K562 (cell line): ENCODE measurements around the gene PLEKHG3. TPM values are rescaled to one million over a fixed set of nuclear protein-coding genes. Genes with fewer than 3 reads are reported as not detected.

Experiments
- ATAC-seq: fragments of 200-7000 bp; cut with Tn5 transposase; 3 replicates; pipeline ENCODE4 v1.9.1; 2020; ENCODE audit warnings: moderate library complexity
- BruUV-seq: library from RNA; stranded (reverse); fragments of 400-500 nt; replicated peaks from 2 replicates; lab custom pipeline; 2021; lab: Mats Ljungman, UMichigan
- CTCF ChIA-PET: fragments of 300-600 bp; formaldehyde crosslinking; extraction: SDS; loops from one replicate; lab custom pipeline; 2021; ENCODE audit warnings: low intra/inter-chr PET ratio; lab: Yijun Ruan, JAX
- POLR2A ChIA-PET: fragments of 300-600, 350-650 bp; sonication (Branson Sonifier 250); formaldehyde crosslinking; extraction: SDS; loops from one replicate; lab custom pipeline; 2021; ENCODE audit warnings: antibody characterized with exemption, inconsistent platforms; lab: Yijun Ruan, JAX
- DNase-seq, 4 experiments: peaks; one replicate each; pipeline versions ENCODE4 v3.0.0 to v3.0.0-alpha.2; 2011 to 2018; ENCODE audit warnings: low spot score in 3 of 4, mixed read lengths in 3 of 4; ENCODE audit errors: extremely low read depth in 1 of 4
- FAIRE-seq: peaks from 2 replicates; lab custom pipeline; 2011; peaks lifted over from hg19 to GRCh38; lab: Jason Lieb, UNC
- H2AFZ ChIP-seq: 2 replicates; pipeline ENCODE4 v1.6.0; 2011; ENCODE audit warnings: low read depth, low read length, control low read depth, inconsistent platforms
- H3K27ac ChIP-seq: fragments of 200-600 bp; 3 replicates; pipeline ENCODE4 v1.8.0; 2011; ENCODE audit warnings: low read depth, mild to moderate bottlenecking, control low read depth, inconsistent platforms, low read length, moderate library complexity, mixed read lengths; ENCODE audit errors: extremely low read depth
- H3K27me3 ChIP-seq, 2 experiments: fragments of 300-600 bp in 1 of 2; 2 replicates in 1 of 2; 3 replicates in 1 of 2; pipeline versions ENCODE4 v1.6.0 to v1.8.0; 2011; ENCODE audit warnings: inconsistent platforms in 2 of 2, low read length in 2 of 2, mild to moderate bottlenecking in 1 of 2, mixed read lengths in 1 of 2, moderate library complexity in 1 of 2; ENCODE audit not compliant: control insufficient read depth in 2 of 2, insufficient read depth in 2 of 2
- H3K36me3 ChIP-seq: fragments of 300-600 bp; 3 replicates; pipeline ENCODE4 v1.8.0; 2011; ENCODE audit warnings: mild to moderate bottlenecking, low read length, inconsistent platforms; ENCODE audit not compliant: control insufficient read depth, insufficient read depth
- H3K4me1 ChIP-seq, 2 experiments: fragments of 200-600 bp in 1 of 2; replicated peaks in 1 of 2; 2 replicates in 1 of 2; 3 replicates in 1 of 2; pipeline versions ENCODE4 v1.5.1 to v1.8.0; 2011; ENCODE audit warnings: inconsistent platforms in 2 of 2, low read length in 2 of 2, mild to moderate bottlenecking in 1 of 2, mixed read lengths in 1 of 2, moderate library complexity in 1 of 2; ENCODE audit not compliant: control insufficient read depth in 2 of 2, insufficient read depth in 2 of 2
- H3K4me2 ChIP-seq: 2 replicates; pipeline ENCODE4 v1.6.1; 2011; ENCODE audit warnings: low read length, control low read depth, inconsistent platforms, mixed read lengths; ENCODE audit not compliant: insufficient read depth
- H3K4me3 ChIP-seq: fragments of 200-600 bp; sonication (generic), shearing (Covaris generic); 2 replicates; pipeline ENCODE4 v1.5.1; 2016; ENCODE audit warnings: control low read depth, inconsistent platforms
- H3K79me2 ChIP-seq: fragments of 200-600 bp; 3 replicates; pipeline ENCODE4 v1.8.0; 2011; ENCODE audit warnings: low read length, inconsistent platforms; ENCODE audit not compliant: control insufficient read depth, insufficient read depth
- H3K9ac ChIP-seq, 2 experiments: 2 replicates each; pipeline versions ENCODE4 v1.6.0 to v1.6.1; 2011; ENCODE audit warnings: low read depth in 2 of 2, low read length in 2 of 2, control low read depth in 1 of 2, inconsistent platforms in 1 of 2, mild to moderate bottlenecking in 1 of 2, mixed read lengths in 1 of 2; ENCODE audit not compliant: insufficient read depth in 1 of 2
- H3K9me1 ChIP-seq: one replicate; pipeline ENCODE4 v1.6.0; 2011; ENCODE audit warnings: inconsistent platforms, mild to moderate bottlenecking, low read length, moderate library complexity; ENCODE audit not compliant: control insufficient read depth, insufficient read depth
- H3K9me3 ChIP-seq: replicated peaks from 2 replicates; pipeline ENCODE4 v1.5.1; 2011; ENCODE audit warnings: low read depth, low read length, inconsistent platforms; ENCODE audit not compliant: control insufficient read depth, insufficient read depth
- H4K20me1 ChIP-seq: replicated peaks from 2 replicates; pipeline ENCODE4 v1.6.1; 2011; ENCODE audit warnings: low read length, inconsistent platforms, mixed read lengths; ENCODE audit not compliant: control insufficient read depth, insufficient read depth
- CTCF ChIP-seq, 3 experiments: IDR thresholded peaks in 2 of 3; conservative IDR thresholded peaks in 1 of 3; 2 replicates each; pipeline ENCODE4 v1.5.1; 2011 to 2012; ENCODE audit warnings: low read length in 3 of 3, mild to moderate bottlenecking in 3 of 3, control low read depth in 2 of 3, improper control_type of control experiment in 1 of 3, inconsistent platforms in 1 of 3, low read depth in 1 of 3, mixed read lengths in 1 of 3, moderate library complexity in 1 of 3; ENCODE audit not compliant: insufficient read depth in 2 of 3
- CTCFL ChIP-seq: IDR thresholded peaks from 2 replicates; pipeline ENCODE4 v1.6.1; 2011; ENCODE audit warnings: borderline replicate concordance, low read depth, mild to moderate bottlenecking, moderate library complexity, low read length; ENCODE audit not compliant: insufficient read depth, poor library complexity, severe bottlenecking
- JUNB ChIP-seq: fragments of 450-650 bp; formaldehyde crosslinking; conservative IDR thresholded peaks from 2 replicates; pipeline ENCODE4 v1.4.0; 2020; ENCODE audit warnings: mild to moderate bottlenecking
- RAD21 ChIP-seq, 2 experiments: fragments of 250-450 bp in 1 of 2; fragments of 450-650 bp in 1 of 2; sonication (Bioruptor Pico) in 1 of 2; formaldehyde crosslinking in 1 of 2; IDR thresholded peaks in 1 of 2; conservative IDR thresholded peaks in 1 of 2; 2 replicates each; pipeline versions ENCODE4 v1.4.0 to v1.8.0; 2020 to 2022; ENCODE audit warnings: mild to moderate bottlenecking in 2 of 2, moderate library complexity in 1 of 2
- SMC3 ChIP-seq: conservative IDR thresholded peaks from 2 replicates; pipeline ENCODE4 v1.6.1; 2011; ENCODE audit warnings: low read depth, low read length, improper control_type of control experiment; ENCODE audit not compliant: insufficient read depth
- SNRNP70 ChIP-seq: fragments of 200-400 bp; formaldehyde crosslinking; optimal IDR thresholded peaks from 2 replicates; pipeline ENCODE3; 2017; ENCODE audit warnings: low read depth, low read length
- ZNF217 ChIP-seq: sonication (generic); formaldehyde crosslinking; IDR thresholded peaks from 2 replicates; pipeline ENCODE4 v1.8.0; 2022; ENCODE audit warnings: mild to moderate bottlenecking, missing genetic modification reagents
- WGBS: fragments of 100-300 bp; shearing (Covaris generic); methylation state at CpG from one replicate; pipeline ENCODE4 v1.1.6; 2016; ENCODE audit warnings: low coverage, mixed read lengths; ENCODE audit not compliant: insufficient coverage; ENCODE audit errors: missing lambda C conversion rate; 5-methylcytosine and 5-hydroxymethylcytosine counted together
- in situ Hi-C: fragments of 300-500 bp; cut with MboI; formaldehyde crosslinking; loops from 4 replicates; pipeline ENCODE4 v1.15.0; 2018; ENCODE audit warnings: inconsistent platforms, mixed read lengths
- intact Hi-C: fragments of 100-400 bp; cut with micrococcal nuclease; formaldehyde crosslinking; loops from 2 replicates; pipeline ENCODE4 v1.14.2; 2022
- polyA plus RNA-seq, 8 experiments: library from polyadenylated mRNA; depleted of rRNA in 4 of 8; stranded (reverse) in 5 of 8; unstranded in 3 of 8; fragments of >200 nt; fragmentation: Nextera tagmentation in 2 of 8; fragmentation: Illumina TruSeq in 1 of 8; extraction: Ambion mirVana in 2 of 8; extraction: Trizol in 1 of 8; gene quantifications; 2 replicates each; pipeline versions ENCODE4 v1.2.1 to v1.2.3, GENCODE V29; 2011 to 2014; ENCODE audit warnings: inconsistent platforms in 1 of 8, missing spikeins in 1 of 8
- total RNA-seq, 7 experiments: library from RNA; depleted of rRNA in 6 of 7; stranded (reverse); fragments of >200 nt in 6 of 7; fragmentation: Illumina TruSeq in 2 of 7; extraction: Trizol in 2 of 7; gene quantifications; 2 replicates each; pipeline versions ENCODE4 v1.2.1 to v1.2.3, GENCODE V29; 2011 to 2021; ENCODE audit warnings: low replicate concordance in 1 of 7

The PLEKHG3 gene
- total and polyA plus RNA-seq, 9 of the 15 experiments (the other 6 are each of a cell fraction or from before 2014, with no cell fraction given): 0.04 to 0.16 TPM; not detected in 7

- TF ChIP-seq CTCFL: peak; percentile 7
- TF ChIP-seq ZNF217 (CRISPR knock-in tag): no peak
- no peak for TF ChIP-seq JUNB (CRISPR knock-in tag)
- TF ChIP-seq RAD21 (CRISPR knock-in tag; conservative IDR thresholded peaks at IDR 0.05 in 1 of 2, IDR thresholded peaks at IDR 0.05 in 1 of 2): peak; percentile 62 to 82
- peak; percentile 44 to 62 (median 52); a peak in 5 of 6 replicates for TF ChIP-seq CTCF (IDR thresholded peaks at IDR 0.05 in 2 of 3, conservative IDR thresholded peaks at IDR 0.05 in 1 of 3; ENCODE audit: insufficient read depth in 2 of 3, low read depth in 1 of 3, low read length in 3 of 3)
- 0 out of 2 replicates have a peak, but pooled peaks have one; percentile 28 for TF ChIP-seq SMC3
- TF ChIP-seq SNRNP70: no peak
- peak; percentile 87 for FAIRE-seq
- POLR2A ChIA-PET: no interaction called here
Observed at GRCh38 chr14:64671591-64671990, 32.6 kb upstream of the PLEKHG3 start.

More at GRCh38 chr14:64671591-64671990, 32.6 kb upstream of the PLEKHG3 start:
- H3K9ac ChIP-seq: no peak overlapping the region
- H3K4me3 ChIP-seq: no peak overlapping the region
- H3K27ac ChIP-seq: no peak overlapping the region
- peak; percentile 37 to 50 (median 47) for DNase-seq
- no peaks in the 10 kb centered on the region for H3K79me2 ChIP-seq
- no peaks in the 10 kb centered on the region; the same call in 1 of the 2 replicates for H4K20me1 ChIP-seq
- BruUV-seq: no TSS peak
- peaks cover 0 to 30% of the 10 kb centered on the region in 2 experiments; a peak in 3 of 5 replicates for H3K27me3 ChIP-seq
- CTCF ChIA-PET: interaction anchor here (0.6 to 1.1 kb wide), 3 partner anchors 94 to 220 kb away, joined by 3 read pairs; no protein-coding TSS in a partner anchor
- in situ Hi-C loops: loop anchor here (5.0 kb wide), 1 partner anchor 86 kb away; no protein-coding TSS in a partner anchor
- ATAC-seq: peak; percentile 78
- no peaks in the 10 kb centered on the region for H3K4me1 ChIP-seq
- WGBS: 4% methylated on average over 3 of the region's 3 CpGs
- no peaks in the 10 kb centered on the region for H3K36me3 ChIP-seq
- H3K9me3 ChIP-seq: no peaks in the 10 kb centered on the region
- H3K4me2 ChIP-seq: no peak overlapping the region
- intact Hi-C loops: loop anchor here (5.0 to 10.0 kb wide), 4 partner anchors 66 to 313 kb away; partner anchors contain the start of gene FNTB
- H2AFZ ChIP-seq: no peak overlapping the region
- H3K9me1 ChIP-seq: no peaks in the 10 kb centered on the region
